Prostate gland (tissue), 2 donors: ENCODE data around the gene NCOR2. TPM values are rescaled to one million over a fixed set of nuclear protein-coding genes. Genes with fewer than 3 reads are reported as not detected.

ENCODE experiments used
- DNase-seq: peaks from one replicate; pipeline ENCODE4 v3.0.0-alpha.2; 2019; ENCODE audit warnings: low spot score
- H3K27ac ChIP-seq, 2 donors: fragments of 200-600 bp; sonication (generic); 2 replicates each; pipeline ENCODE4 v1.5.1; 2017 to 2019
- H3K27me3 ChIP-seq: fragments of 200-600 bp; sonication (generic); replicated peaks from 2 replicates; pipeline ENCODE4 v1.5.1; 2019; ENCODE audit not compliant: insufficient read depth
- H3K36me3 ChIP-seq, 2 donors: fragments of 200-600 bp; sonication (generic); 1 replicate in 1 of 2; 2 replicates in 1 of 2; pipeline versions ENCODE4 v1.5.1 to v1.8.1; 2017 to 2019
- H3K4me1 ChIP-seq: fragments of 200-600 bp; sonication (generic); replicated peaks from 2 replicates; pipeline ENCODE4 v1.5.1; 2019
- H3K4me3 ChIP-seq, 2 donors: fragments of 200-600 bp; sonication (generic); 2 replicates each; pipeline ENCODE4 v1.5.1; 2017 to 2019
- H3K9me3 ChIP-seq: fragments of 200-600 bp; sonication (generic); 2 replicates; pipeline ENCODE4 v1.5.1; 2017
- CTCF ChIP-seq, 4 experiments: fragments of 200-600 bp in 2 of 4; fragments of 450-650 bp in 2 of 4; sonication (generic) in 2 of 4; IDR thresholded peaks; 1 replicate in 3 of 4; 2 replicates in 1 of 4; pipeline ENCODE4 v1.5.1; 2016 to 2019; ENCODE audit warnings: antibody characterized with exemption in 4 of 4, mild to moderate bottlenecking in 2 of 4, moderate library complexity in 2 of 4
- POLR2A ChIP-seq: fragments of 450-650 bp; IDR thresholded peaks from one replicate; pipeline ENCODE4 v1.6.1; 2016; ENCODE audit warnings: antibody characterized with exemption, mild to moderate bottlenecking
- POLR2AphosphoS5 ChIP-seq: sonication (generic); formaldehyde crosslinking; IDR thresholded peaks from one replicate; pipeline ENCODE4 v1.6.1; 2017; ENCODE audit warnings: antibody characterized with exemption
- WGBS: methylation state at CpG from one replicate; pipeline ENCODE4 v1.1.5; 2018; 5-methylcytosine and 5-hydroxymethylcytosine counted together
- intact Hi-C: fragments of 100-400 bp; cut with DNase I; formaldehyde crosslinking; loops from one replicate; pipeline ENCODE4 v1.14.2; 2022
- total RNA-seq, 2 donors: library from RNA; depleted of rRNA; stranded (reverse); fragments of >200 nt; gene quantifications; one replicate each; pipeline ENCODE4 v1.1.0, GENCODE V29; 2016

The NCOR2 gene
- total RNA-seq, 2 donors from 2014 or later: 184 to 306 TPM

- Histone ChIP-seq H3K27me3 (no peaks in the 10 kb centered on the region), H3K4me3 (no peak overlapping the region), H3K27ac (no peak overlapping the region), H3K9me3 (no peaks in the 10 kb centered on the region), H3K36me3 (no peaks in the 10 kb centered on the region), H3K4me1 (no peaks in the 10 kb centered on the region)
- no peak for TF ChIP-seq POLR2AphosphoS5
- no peak for TF ChIP-seq CTCF (IDR thresholded peaks at IDR 0.05)
- no peak for TF ChIP-seq POLR2A
- intact Hi-C loops: no loop called here
- WGBS: 81% methylated on average over 15 of the region's 15 CpGs
- DNase-seq: no peak
Observed at GRCh38 chr12:124581307-124582107, 14.1 kb upstream of the NCOR2 start.

GRCh38 chr12:124579921-124580517, 12.6 kb upstream of the NCOR2 start:
- Histone ChIP-seq H3K36me3 (no peaks in the 10 kb centered on the region), H3K4me3 (no peak overlapping the region), H3K4me1 (no peaks in the 10 kb centered on the region), H3K9me3 (no peaks in the 10 kb centered on the region), H3K27ac (no peak overlapping the region), H3K27me3 (no peaks in the 10 kb centered on the region)
- intact Hi-C loops: loop anchor here (5.0 kb wide), 1 partner anchor 32 kb away; no protein-coding TSS in a partner anchor
- TF ChIP-seq CTCF (IDR thresholded peaks at IDR 0.05): no peak
- no peak for TF ChIP-seq POLR2AphosphoS5
- no peak for TF ChIP-seq POLR2A
- 86% methylated on average over 5 of the region's 5 CpGs for WGBS
- no peak for DNase-seq

- Histone ChIP-seq H3K4me1 (no peaks in the 10 kb centered on the region), H3K27ac (no peak overlapping the region), H3K36me3 (no peaks in the 10 kb centered on the region), H3K9me3 (no peaks in the 10 kb centered on the region), H3K27me3 (no peaks in the 10 kb centered on the region), H3K4me3 (no peak overlapping the region)
- intact Hi-C loops: loop anchor here (5.0 kb wide), 1 partner anchor 33 kb away; no protein-coding TSS in a partner anchor
- TF ChIP-seq CTCF (IDR thresholded peaks at IDR 0.05) (no peak), POLR2A (no peak), POLR2AphosphoS5 (no peak)
- WGBS: 99% methylated on average over 3 of the region's 3 CpGs
- DNase-seq: no peak
Observed at GRCh38 chr12:124578854-124579253, 11.4 kb upstream of the NCOR2 start.

GRCh38 chr12:124578445-124578844, 11.0 kb upstream of the NCOR2 start:
- no peaks in the 10 kb centered on the region for H3K27me3 ChIP-seq
- H3K36me3 ChIP-seq: no peaks in the 10 kb centered on the region
- DNase-seq: no peak
- 79% methylated on average over 8 of the region's 8 CpGs for WGBS
- H3K4me1 ChIP-seq: no peaks in the 10 kb centered on the region
- TF ChIP-seq POLR2A: no peak
- no peak for TF ChIP-seq CTCF (IDR thresholded peaks at IDR 0.05)
- no peak for TF ChIP-seq POLR2AphosphoS5
- no peak overlapping the region for H3K27ac ChIP-seq
- intact Hi-C loops: loop anchor here (5.0 kb wide), 1 partner anchor 34 kb away; no protein-coding TSS in a partner anchor
- no peaks in the 10 kb centered on the region for H3K9me3 ChIP-seq
- H3K4me3 ChIP-seq: no peak overlapping the region
